KMS-11 (cell line): ENCODE data around the gene TMEFF2.

Experiments
- H2AFZ ChIP-seq: fragments of 200-600 bp; sonication (generic); 2 replicates; pipeline ENCODE4 v1.6.1; 2016; ENCODE audit warnings: antibody characterized with exemption, mixed run types, low read depth
- H3K27ac ChIP-seq: fragments of 200-600 bp; sonication (generic); 2 replicates; pipeline ENCODE4 v1.6.1; 2016; ENCODE audit warnings: mild to moderate bottlenecking, mixed run types
- H3K27me3 ChIP-seq: fragments of 200-600 bp; sonication (generic); 2 replicates; pipeline ENCODE4 v1.6.1; 2017; ENCODE audit warnings: mild to moderate bottlenecking, low read depth, mixed run types, moderate library complexity; ENCODE audit not compliant: insufficient read depth
- H3K36me3 ChIP-seq: fragments of 200-600 bp; sonication (generic); 2 replicates; pipeline ENCODE4 v1.6.1; 2017; ENCODE audit warnings: mild to moderate bottlenecking, mixed run types; ENCODE audit not compliant: insufficient read depth
- H3K4me1 ChIP-seq: fragments of 200-600 bp; sonication (generic); 2 replicates; pipeline ENCODE4 v1.6.1; 2016; ENCODE audit warnings: mild to moderate bottlenecking, low read depth, mixed run types; ENCODE audit not compliant: poor library complexity, severe bottlenecking
- H3K4me2 ChIP-seq: fragments of 200-600 bp; sonication (generic); 2 replicates; pipeline ENCODE4 v1.7.0; 2016; ENCODE audit warnings: mild to moderate bottlenecking, mixed run types
- H3K4me3 ChIP-seq: fragments of 200-600 bp; sonication (generic); IDR thresholded peaks from 2 replicates; pipeline ENCODE4 v1.6.1; 2017; ENCODE audit warnings: low read depth, low read length, mixed read lengths; ENCODE audit not compliant: insufficient read depth
- H3K79me2 ChIP-seq: fragments of 200-600 bp; sonication (generic); 2 replicates; pipeline ENCODE4 v1.6.1; 2016; ENCODE audit warnings: low read depth, mixed run types; ENCODE audit not compliant: insufficient read depth
- H3K9ac ChIP-seq: fragments of 200-600 bp; sonication (generic); 2 replicates; pipeline ENCODE4 v1.6.1; 2016; ENCODE audit warnings: mild to moderate bottlenecking, mixed run types
- H4K20me1 ChIP-seq: fragments of 200-600 bp; sonication (generic); 2 replicates; pipeline ENCODE4 v1.6.1; 2016; ENCODE audit warnings: mild to moderate bottlenecking, mixed run types; ENCODE audit not compliant: insufficient read depth
- CTCF ChIP-seq: fragments of 200-600 bp; sonication (generic); conservative IDR thresholded peaks from 2 replicates; pipeline ENCODE4 v1.6.1; 2017; ENCODE audit warnings: low read depth, mild to moderate bottlenecking, antibody characterized with exemption, low read length, moderate library complexity, mixed read lengths

Gene TMEFF2

GRCh38 chr2:191920502-191920901 lies 274.2 kb downstream of the TMEFF2 start:
- no peaks in the 10 kb centered on the region for H3K79me2 ChIP-seq
- H2AFZ ChIP-seq = no peak overlapping the region
- H3K36me3 ChIP-seq = no peaks in the 10 kb centered on the region
- no peaks in the 10 kb centered on the region for H3K4me1 ChIP-seq
- H4K20me1 ChIP-seq = no peaks in the 10 kb centered on the region
- no peaks in the 10 kb centered on the region for H3K27me3 ChIP-seq
- H3K9ac ChIP-seq = no peak overlapping the region
- no peak for TF ChIP-seq CTCF
- no peak overlapping the region for H3K4me2 ChIP-seq
- H3K27ac ChIP-seq = no peak overlapping the region
- H3K4me3 ChIP-seq = no peak overlapping the region

- no peak for TF ChIP-seq CTCF
- Histone ChIP-seq H3K4me2 (no peak overlapping the region), H3K4me1 (no peaks in the 10 kb centered on the region)
These were observed 276.6 kb downstream of the TMEFF2 start for GRCh38 chr2:191917967-191918651.

GRCh38 chr2:191917430-191917881 lies 277.3 kb downstream of the TMEFF2 start:
- Histone ChIP-seq H4K20me1 (no peaks in the 10 kb centered on the region), H3K4me2 (no peak overlapping the region), H3K36me3 (no peaks in the 10 kb centered on the region), H2AFZ (no peak overlapping the region), H3K4me1 (no peaks in the 10 kb centered on the region), H3K79me2 (no peaks in the 10 kb centered on the region), H3K27ac (no peak overlapping the region), H3K27me3 (no peaks in the 10 kb centered on the region), H3K4me3 (no peak overlapping the region), H3K9ac (no peak overlapping the region)
- no peak for TF ChIP-seq CTCF

More at GRCh38 chr2:191917967-191918651, 276.6 kb downstream of the TMEFF2 start:
- no peaks in the 10 kb centered on the region for H4K20me1 ChIP-seq
- no peaks in the 10 kb centered on the region for H3K79me2 ChIP-seq
- no peak overlapping the region for H3K9ac ChIP-seq
- H3K27ac ChIP-seq = no peak overlapping the region
- H3K4me3 ChIP-seq = no peak overlapping the region
- H2AFZ ChIP-seq = no peak overlapping the region
- H3K27me3 ChIP-seq = no peaks in the 10 kb centered on the region
- H3K36me3 ChIP-seq = no peaks in the 10 kb centered on the region

- no peaks in the 10 kb centered on the region for H3K36me3 ChIP-seq
- no peaks in the 10 kb centered on the region for H3K4me1 ChIP-seq
- H3K79me2 ChIP-seq = no peaks in the 10 kb centered on the region
- no peak overlapping the region for H2AFZ ChIP-seq
- TF ChIP-seq CTCF = no peak
- H3K27me3 ChIP-seq = no peaks in the 10 kb centered on the region
- H4K20me1 ChIP-seq = no peaks in the 10 kb centered on the region
- no peak overlapping the region for H3K9ac ChIP-seq
- H3K27ac ChIP-seq = no peak overlapping the region
- no peak overlapping the region for H3K4me3 ChIP-seq
- no peak overlapping the region for H3K4me2 ChIP-seq
These were observed 277.9 kb downstream of the TMEFF2 start for GRCh38 chr2:191916826-191917225.
